Left kidney (tissue), 2 donors: Measurements from ENCODE around the gene CAMTA1. TPM values are rescaled to one million over a fixed set of nuclear protein-coding genes. Genes with fewer than 3 reads are reported as not detected.
A peak's percentile ranks its signal among the peaks of the same experiment; 100 is the strongest.
"Not testable (repeated sequence)": the region's sequence is repeated elsewhere in the genome, so short reads cannot be mapped to it uniquely, and the experiment has no call there.

Source experiments
- DNase-seq: peaks from one replicate; pipeline ENCODE4 v3.0.0-alpha.2; 2013
- polyA plus RNA-seq: library from polyadenylated mRNA; unstranded; fragments of 120-200 nt; gene quantifications from one replicate; pipeline ENCODE4 v1.2.1, GENCODE V29; 2013; ENCODE audit not compliant: insufficient read length

The CAMTA1 gene
- polyA plus RNA-seq, 1 donor, result 88.8 TPM

GRCh38 chr1:7149080-7149838, 364.0 kb downstream of the CAMTA1 start:
- no peak for DNase-seq

DNA sequence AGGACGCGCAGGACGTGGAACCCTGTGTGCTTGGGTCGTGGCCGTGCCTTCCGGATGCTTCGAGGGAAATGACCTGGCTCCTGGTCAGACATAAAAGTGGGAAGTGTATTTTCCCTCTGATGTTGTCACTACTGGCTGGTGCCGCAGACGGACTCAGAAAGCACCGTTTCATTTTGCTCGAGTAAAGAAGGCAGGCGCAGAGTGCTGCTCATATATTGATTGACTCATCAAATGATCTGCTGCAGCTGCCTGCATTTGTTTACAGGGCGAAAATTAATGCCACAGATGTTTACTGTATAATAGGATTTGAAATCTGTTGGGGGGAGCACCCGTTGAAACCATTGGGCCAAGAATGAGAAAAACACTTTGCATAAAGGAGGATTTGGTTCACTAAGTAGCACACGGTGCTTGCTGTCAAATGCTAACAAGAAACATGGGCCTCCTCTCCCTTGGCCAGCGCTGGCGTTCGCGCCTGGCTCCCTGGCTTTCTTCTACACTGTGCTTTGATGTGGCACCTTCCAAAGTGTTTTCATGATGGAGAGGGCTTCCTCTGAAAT, 365.5 kb downstream of the CAMTA1 start:
- no peak for DNase-seq

- no peak for DNase-seq
Measured at GRCh38 chr1:7151978-7152377, 366.7 kb downstream of the CAMTA1 start.

DNA sequence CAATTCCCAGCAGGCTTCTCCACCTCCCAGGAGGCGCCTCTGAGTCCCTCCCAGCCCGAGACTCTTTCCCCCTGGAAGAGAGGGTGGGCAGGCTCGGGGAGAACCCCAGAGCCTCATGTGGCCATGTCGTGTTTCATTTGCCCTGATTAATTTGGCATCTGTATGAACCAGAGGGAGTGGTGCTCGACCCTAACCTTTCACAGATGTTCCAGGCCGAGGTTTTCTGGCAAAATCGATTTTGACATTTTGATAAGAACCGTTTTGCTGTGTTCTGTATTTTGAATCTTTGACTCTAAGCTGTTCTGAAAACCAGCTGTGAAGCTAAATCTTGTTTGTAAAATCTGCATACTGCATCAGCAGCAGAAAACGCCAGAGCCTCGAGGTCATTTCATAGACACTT, 367.4 kb downstream of the CAMTA1 start:
- DNase-seq, result no peak

- no peak for DNase-seq
Measured at GRCh38 chr1:7153464-7153863, 368.2 kb downstream of the CAMTA1 start.

DNA sequence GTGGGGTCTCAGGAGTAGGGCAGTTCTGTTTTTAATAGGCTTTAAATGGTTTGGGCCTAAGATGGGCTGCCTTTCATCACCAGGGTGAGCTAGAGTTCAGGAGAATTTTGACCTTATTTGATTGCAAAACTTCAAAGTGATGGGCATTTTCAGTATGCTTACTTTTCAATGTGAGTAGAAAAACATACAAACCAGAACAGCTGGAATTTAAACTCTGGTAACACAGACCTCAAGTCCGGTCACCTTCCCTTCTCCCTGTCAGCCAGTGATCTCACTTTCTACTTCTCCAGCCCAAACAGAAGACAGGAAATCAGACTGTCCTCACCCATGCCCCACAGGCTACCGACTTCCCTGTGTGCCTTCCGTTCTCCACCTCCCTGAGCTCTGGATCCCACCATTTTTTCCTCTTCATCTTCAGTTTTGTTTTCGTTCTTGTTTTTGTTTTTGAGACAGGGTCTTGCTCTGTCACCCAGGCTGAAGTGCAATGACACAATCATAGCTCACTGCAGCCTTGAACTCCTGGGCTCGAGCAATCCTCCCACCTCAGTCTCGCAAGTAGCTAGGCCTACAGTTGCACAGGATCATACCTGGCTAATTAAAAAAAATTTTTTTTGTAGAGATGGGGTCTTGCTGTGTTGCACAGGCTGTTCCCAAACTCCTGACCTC, 374.0 kb downstream of the CAMTA1 start:
- DNase-seq, result no peak

- not testable (repeated sequence) for DNase-seq
Measured at GRCh38 chr1:7168554-7168953, 383.3 kb downstream of the CAMTA1 start.

DNA sequence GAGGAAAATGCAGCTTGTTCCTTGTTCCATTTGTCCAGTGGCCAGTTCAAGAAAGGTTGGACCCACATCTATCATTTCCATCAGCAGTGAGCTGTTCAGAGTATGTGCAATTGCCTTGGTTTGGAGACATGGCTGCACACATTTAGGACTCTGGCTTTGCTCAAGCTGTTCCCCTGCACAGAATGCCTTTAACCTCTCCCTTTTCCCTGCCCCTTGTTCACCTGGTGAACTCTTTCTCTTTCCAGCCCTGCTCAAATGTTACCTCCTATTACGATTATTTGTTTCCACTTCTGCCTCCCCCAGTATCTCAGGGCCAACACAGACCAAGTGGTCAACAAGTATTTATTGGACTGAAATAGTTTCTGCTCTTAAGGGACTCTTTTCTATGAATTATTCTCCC, 385.9 kb downstream of the CAMTA1 start:
- no peak for DNase-seq

DNA sequence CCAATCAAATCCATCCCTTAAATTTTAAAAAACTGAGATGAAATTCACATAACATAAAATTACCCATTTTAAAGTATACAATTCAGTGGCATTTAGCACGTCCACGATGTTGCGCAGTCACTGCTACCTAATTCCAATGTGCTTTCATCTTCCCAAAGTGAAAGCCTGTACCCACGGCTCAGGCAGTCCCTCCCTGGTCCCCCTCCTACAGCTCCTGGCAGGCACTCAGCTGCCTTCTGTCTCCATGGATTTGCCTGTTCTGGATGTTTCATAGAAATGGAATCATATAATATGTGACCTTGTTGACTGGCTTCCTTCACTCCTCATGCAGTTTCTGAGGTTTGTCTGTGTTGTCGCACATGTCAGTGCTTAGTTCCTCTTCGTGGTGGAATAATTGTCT, 386.3 kb downstream of the CAMTA1 start:
- DNase-seq, result no peak

GRCh38 chr1:7172804-7173203, 387.6 kb downstream of the CAMTA1 start:
- DNase-seq, result peak; percentile 55

DNA sequence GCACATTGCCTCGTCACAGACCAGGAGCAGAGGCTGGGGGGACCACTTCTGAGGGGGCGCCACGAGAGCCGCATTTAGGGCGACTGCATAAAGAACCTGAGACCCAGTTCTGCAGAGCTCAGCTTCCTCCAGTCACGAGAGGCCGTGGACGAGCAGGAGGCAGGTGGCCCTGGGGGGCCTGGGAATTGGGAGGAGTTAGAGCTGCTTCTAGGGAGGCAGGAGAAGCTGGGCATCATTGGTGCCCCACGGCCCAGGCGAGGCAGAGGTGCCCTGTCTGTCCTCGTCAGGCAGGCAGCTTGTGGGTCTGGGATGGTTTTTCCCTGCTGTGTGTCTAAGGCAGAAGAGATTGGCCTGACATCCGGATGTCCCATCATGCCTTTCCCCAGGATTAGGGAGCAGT, 389.3 kb downstream of the CAMTA1 start:
- no peak for DNase-seq

DNA sequence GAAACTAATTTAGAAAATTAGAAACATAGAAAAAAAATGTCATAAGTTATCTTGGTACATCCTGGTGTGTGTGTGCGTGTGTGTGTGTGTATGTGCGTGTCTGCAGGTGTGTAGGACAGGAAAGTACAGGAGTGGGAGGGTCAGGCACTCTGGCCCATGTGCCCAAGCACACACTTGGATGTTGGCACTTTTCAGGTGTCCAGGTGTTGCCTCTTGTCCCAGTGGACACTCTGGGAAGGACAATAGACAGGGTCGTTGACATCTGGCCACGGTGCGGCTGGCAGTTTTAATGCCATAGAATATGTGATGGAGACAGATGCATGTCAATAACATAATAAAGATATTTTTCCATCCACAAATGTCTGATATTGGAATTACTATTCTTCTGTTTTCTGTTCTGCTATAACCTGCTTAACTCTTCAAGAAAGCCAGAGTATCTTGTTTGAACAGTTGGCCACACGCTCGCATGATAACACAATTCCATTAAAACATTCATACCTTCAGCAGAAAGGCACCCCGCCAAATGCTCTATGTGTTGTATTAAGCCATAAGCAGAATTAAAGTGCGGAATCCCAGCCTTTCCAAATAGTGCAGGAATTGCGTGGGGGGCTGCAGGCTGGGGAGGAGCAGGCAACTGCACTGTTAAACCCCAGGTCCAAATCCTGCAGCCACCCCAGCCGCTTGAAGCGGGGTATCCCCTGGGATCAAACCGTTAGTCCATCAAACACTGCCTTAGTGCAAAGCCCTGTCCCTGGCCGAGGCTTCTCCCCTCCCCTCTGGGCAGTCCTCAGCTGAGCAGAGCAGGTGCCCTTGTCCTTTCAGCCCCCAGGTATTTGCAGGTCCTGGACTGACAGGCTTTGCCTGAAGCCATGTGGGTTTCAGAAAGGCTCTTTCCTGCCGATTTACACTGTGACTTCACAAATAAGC, 390.0 kb downstream of the CAMTA1 start:
- no peak for DNase-seq

DNA sequence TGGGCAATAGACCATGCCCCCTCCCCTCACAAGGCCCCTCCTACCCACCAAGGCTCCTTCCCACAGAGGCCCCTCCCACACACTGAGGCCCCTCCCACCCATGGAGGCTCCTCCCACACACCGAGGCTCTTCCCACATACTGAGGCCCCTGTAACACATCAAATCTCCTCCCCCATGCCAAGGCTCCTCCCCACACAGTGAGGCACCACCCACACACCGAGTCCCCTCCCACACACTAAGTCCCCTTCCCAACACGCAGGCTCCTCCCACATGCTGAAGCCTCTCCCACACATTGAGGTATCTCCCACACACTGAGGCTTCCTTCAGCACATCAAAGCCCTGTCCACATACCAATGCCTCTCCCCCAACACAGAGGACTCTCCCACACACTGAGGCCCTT, 391.8 kb downstream of the CAMTA1 start:
- DNase-seq, result no peak

- no peak for DNase-seq
Measured at GRCh38 chr1:7177438-7178146, 392.3 kb downstream of the CAMTA1 start.

DNA sequence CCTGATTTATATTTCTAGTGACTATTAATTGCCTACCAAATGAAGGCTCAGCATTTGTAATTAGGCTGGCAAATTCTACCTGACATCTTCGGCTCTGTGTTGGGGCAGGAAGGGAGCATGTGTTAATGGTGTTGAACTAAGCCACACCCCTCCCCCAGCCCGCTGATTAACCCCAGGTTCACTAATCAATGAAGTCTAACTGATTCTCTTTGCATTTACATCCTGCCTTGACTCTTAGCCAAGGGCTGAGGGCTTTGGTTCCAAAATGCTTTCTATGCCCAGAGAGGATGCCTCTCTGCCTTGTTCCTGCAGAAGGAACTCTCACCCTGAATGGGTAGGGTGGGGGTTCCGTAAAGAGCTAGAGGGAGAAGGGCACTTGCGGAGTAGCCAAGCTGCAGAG, 393.1 kb downstream of the CAMTA1 start:
- no peak for DNase-seq

DNA sequence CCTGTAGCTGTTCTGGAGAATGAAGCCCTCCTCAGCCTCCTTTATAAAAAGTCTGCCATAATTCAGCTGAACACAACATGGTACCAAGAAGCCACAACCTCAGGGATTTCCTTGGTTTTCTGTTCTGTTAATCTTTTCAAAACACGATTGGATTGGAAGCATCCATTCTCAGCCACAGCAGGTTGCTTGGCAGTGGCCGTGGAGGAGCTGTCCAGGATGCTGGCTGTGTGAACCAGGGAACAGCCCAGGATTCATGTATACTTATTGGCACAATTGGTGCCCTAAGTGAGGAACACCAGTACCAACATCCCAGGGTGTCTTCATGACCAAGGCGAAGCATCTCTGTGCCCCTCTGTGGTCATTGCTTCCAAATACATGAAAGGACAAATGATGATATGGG, 393.5 kb downstream of the CAMTA1 start:
- DNase-seq, result no peak

GRCh38 chr1:7185721-7186120, 400.5 kb downstream of the CAMTA1 start:
- no peak for DNase-seq

- DNase-seq, result no peak
Measured at GRCh38 chr1:7186382-7187111, 401.3 kb downstream of the CAMTA1 start.

GRCh38 chr1:7187112-7187493, 401.8 kb downstream of the CAMTA1 start:
- no peak for DNase-seq

- DNase-seq, result no peak
Measured at GRCh38 chr1:7190261-7190660, 405.0 kb downstream of the CAMTA1 start.

GRCh38 chr1:7192453-7192852, 407.2 kb downstream of the CAMTA1 start:
- no peak for DNase-seq
